GM12892 (cell line): Measurements from ENCODE around the gene CDH13.

Experiments
- POLR2A ChIP-seq: IDR thresholded peaks from 2 replicates; pipeline ENCODE4 v1.6.1; 2011; ENCODE audit warnings: low read depth, low read length, control low read depth
- TAF1 ChIP-seq: IDR thresholded peaks from 2 replicates; pipeline ENCODE4 v1.6.1; 2011; ENCODE audit warnings: low read depth, mild to moderate bottlenecking, control low read depth, low read length, borderline replicate concordance

DNA sequence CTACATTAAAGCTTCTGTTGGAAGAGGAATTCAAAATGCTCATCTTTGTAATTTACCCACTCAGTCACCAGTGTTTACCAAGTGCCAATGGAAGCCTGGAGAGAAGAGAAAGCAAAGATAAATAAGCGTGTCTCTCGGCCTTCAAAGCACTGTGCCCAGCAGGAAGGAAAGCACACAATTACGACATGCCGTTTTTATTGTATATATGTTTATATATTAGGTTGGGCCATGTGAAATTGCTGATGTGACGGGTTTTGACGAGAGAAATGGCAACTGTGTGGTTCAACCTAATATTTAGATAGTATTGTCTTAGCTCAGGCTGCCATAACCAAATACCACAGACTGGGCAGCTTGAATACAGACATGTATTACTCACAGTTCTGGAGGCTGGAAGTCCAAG is 1101.7 kb downstream of the CDH13 start:
- no peak for TF ChIP-seq POLR2A
- no peak for TF ChIP-seq TAF1
